ENCODE results near the gene TTC34. TPM values are rescaled to one million over a fixed set of nuclear protein-coding genes. Genes with fewer than 3 reads are reported as not detected.

Gene TTC34
- total RNA-seq, 4 donors from 2014 or later = 0.27 to 0.62 (median 0.58) TPM; not detected in 1

GRCh38 chr1:2625311-2625710, 176.2 kb downstream of the TTC34 start:
- Histone ChIP-seq H3K4me3 (no peak overlapping the region), H3K4me1 (peaks cover 0 to 16% (median 4%) of the 10 kb centered on the region in 3 donors), H3K27ac (no peak overlapping the region), H3K27me3 (peaks cover 85% of the 10 kb centered on the region), H3K9me3 (no peaks in the 10 kb centered on the region), H3K36me3 (no peaks in the 10 kb centered on the region)
- ATAC-seq = no peak
- WGBS, 2 donors (ENCODE audit: low coverage in 1 of 2) = 71 to 100% methylated on average over 1 to 5 of the region's 10 CpGs
- no peak for TF ChIP-seq EP300 (IDR thresholded peaks at IDR 0.05)
- TF ChIP-seq POLR2A (IDR thresholded peaks at IDR 0.05) = no peak
- TF ChIP-seq POLR2AphosphoS5 (IDR thresholded peaks at IDR 0.05) = no peak
- TF ChIP-seq CTCF (IDR thresholded peaks at IDR 0.05) = no peak

- Histone ChIP-seq H3K4me3 (no peak overlapping the region), H3K9me3 (no peaks in the 10 kb centered on the region), H3K27ac (no peak overlapping the region), H3K27me3 (peaks cover 81% of the 10 kb centered on the region), H3K36me3 (no peaks in the 10 kb centered on the region), H3K4me1 (peaks cover 0 to 16% (median 4%) of the 10 kb centered on the region in 3 donors)
- ATAC-seq = no peak
- TF ChIP-seq POLR2A (IDR thresholded peaks at IDR 0.05) = no peak
- no peak for TF ChIP-seq POLR2AphosphoS5 (IDR thresholded peaks at IDR 0.05)
- no peak for TF ChIP-seq CTCF (IDR thresholded peaks at IDR 0.05)
- no peak for TF ChIP-seq EP300 (IDR thresholded peaks at IDR 0.05)
- 76 to 100% methylated on average over 3 to 13 of the region's 13 CpGs for WGBS, 2 donors (ENCODE audit: low coverage in 1 of 2)
Measured at GRCh38 chr1:2624735-2625300, 176.7 kb downstream of the TTC34 start.

- no peak for ATAC-seq
- no peak overlapping the region for H3K27ac ChIP-seq
- H3K9me3 ChIP-seq = no peaks in the 10 kb centered on the region
- peaks cover 75% of the 10 kb centered on the region for H3K27me3 ChIP-seq
- no peak for TF ChIP-seq CTCF (IDR thresholded peaks at IDR 0.05)
- no peak for TF ChIP-seq POLR2A (IDR thresholded peaks at IDR 0.05)
- 80% methylated on average over 1 of the region's 12 CpGs; no CpG with 5 or more reads in 1 of the 2 donors for WGBS, 2 donors (ENCODE audit: low coverage in 1 of 2)
- H3K4me3 ChIP-seq = no peak overlapping the region
- no peaks in the 10 kb centered on the region for H3K36me3 ChIP-seq
- peaks cover 0 to 10% (median under 1%) of the 10 kb centered on the region in 3 donors for H3K4me1 ChIP-seq
Measured at GRCh38 chr1:2623571-2624337, 177.7 kb downstream of the TTC34 start.

GRCh38 chr1:2617971-2618470, 183.5 kb downstream of the TTC34 start:
- Histone ChIP-seq H3K4me1 (no peaks in the 10 kb centered on the region), H3K36me3 (no peaks in the 10 kb centered on the region), H3K27ac (no peak overlapping the region), H3K4me3 (no peak overlapping the region), H3K9me3 (peaks cover 0 to 38% (median 0%) of the 10 kb centered on the region in 3 donors), H3K27me3 (peaks cover 53% of the 10 kb centered on the region)
- no peak for ATAC-seq
- no peak for TF ChIP-seq POLR2A (IDR thresholded peaks at IDR 0.05)
- no peak for TF ChIP-seq POLR2AphosphoS5 (IDR thresholded peaks at IDR 0.05)
- no peak for TF ChIP-seq CTCF (IDR thresholded peaks at IDR 0.05)
- TF ChIP-seq EP300 (IDR thresholded peaks at IDR 0.05) = no peak
- 0 to 9% methylated on average over 1 of the region's 1 CpG for WGBS, 2 donors (ENCODE audit: low coverage in 1 of 2)

Measured in gastroesophageal sphincter (tissue), 4 donors.